Measurements from ENCODE around the gene RAD51B.

RAD51B gene

GRCh38 chr14:68491793-68492192, 672.2 kb downstream of the RAD51B start:
- H3K36me3 ChIP-seq (ENCODE audit: control insufficient read depth in 2 of 2, insufficient read depth in 1 of 2, low read length in 2 of 2), result no peaks in the 10 kb centered on the region
- no peak overlapping the region for H3K27ac ChIP-seq (ENCODE audit: extremely low read depth, low read depth, low read length)
- H3K9me3 ChIP-seq (ENCODE audit: control insufficient read depth, insufficient read depth, low read depth, low read length), result no peaks in the 10 kb centered on the region
- no peaks in the 10 kb centered on the region for H3K4me1 ChIP-seq (ENCODE audit: control insufficient read depth, insufficient read depth, low read length)
- no peak overlapping the region for H3K4me3 ChIP-seq (ENCODE audit: low read depth, low read length)
- ChIA-PET CTCF (no interaction called here), POLR2A (no interaction called here)
- TF ChIP-seq SCRT2 (tag by site-specific recombination; IDR thresholded peaks at IDR 0.05) (peak; percentile 56), ZNF121 (tag by site-specific recombination; IDR thresholded peaks at IDR 0.05) (no peak)

GRCh38 chr14:68492381-68493151, 673.0 kb downstream of the RAD51B start:
- no peak for TF ChIP-seq ZXDB (tag by site-specific recombination; IDR thresholded peaks at IDR 0.05)
- TF ChIP-seq ZBTB7A (tag by site-specific recombination; IDR thresholded peaks at IDR 0.05; ENCODE audit: low read depth), result no peak
- TF ChIP-seq ZNF350 (tag by site-specific recombination; IDR thresholded peaks at IDR 0.05), result no peak
- TF ChIP-seq ZNF311 (tag by site-specific recombination; IDR thresholded peaks at IDR 0.05; ENCODE audit: borderline replicate concordance), result no peak
- TF ChIP-seq ZFHX2 (tag by site-specific recombination; conservative IDR thresholded peaks at IDR 0.05), result no peak
- TF ChIP-seq ZNF121 (tag by site-specific recombination; IDR thresholded peaks at IDR 0.05), result no peak
- no peak for TF ChIP-seq ZNF629 (tag by site-specific recombination; IDR thresholded peaks at IDR 0.05)
- TF ChIP-seq OSR2 (tag by site-specific recombination; IDR thresholded peaks at IDR 0.05), result no peak
- TF ChIP-seq ZNF473 (tag by site-specific recombination; IDR thresholded peaks at IDR 0.05), result no peak
- TF ChIP-seq ZNF837 (tag by site-specific recombination; IDR thresholded peaks at IDR 0.05), result no peak
- TF ChIP-seq MZF1 (tag by site-specific recombination; IDR thresholded peaks at IDR 0.05; ENCODE audit: borderline replicate concordance), result no peak
- CTCF ChIA-PET, result interaction anchor here (0.6 to 0.8 kb wide), 3 partner anchors 9 to 106 kb away, joined by 3 to 5 read pairs (median 3); no protein-coding TSS in a partner anchor
- POLR2A ChIA-PET, result no interaction called here
- no peaks in the 10 kb centered on the region for H3K36me3 ChIP-seq (ENCODE audit: control insufficient read depth in 2 of 2, insufficient read depth in 1 of 2, low read length in 2 of 2)
- H3K4me1 ChIP-seq (ENCODE audit: control insufficient read depth, insufficient read depth, low read length), result no peaks in the 10 kb centered on the region
- no peak overlapping the region for H3K27ac ChIP-seq (ENCODE audit: extremely low read depth, low read depth, low read length)
- no peaks in the 10 kb centered on the region for H3K9me3 ChIP-seq (ENCODE audit: control insufficient read depth, insufficient read depth, low read depth, low read length)
- H3K4me3 ChIP-seq (ENCODE audit: low read depth, low read length), result no peak overlapping the region

GRCh38 chr14:68493152-68493911, 673.8 kb downstream of the RAD51B start:
- POLR2A ChIA-PET, result no interaction called here
- no peak overlapping the region for H3K27ac ChIP-seq (ENCODE audit: extremely low read depth, low read depth, low read length)
- H3K36me3 ChIP-seq (ENCODE audit: control insufficient read depth in 2 of 2, insufficient read depth in 1 of 2, low read length in 2 of 2), result no peaks in the 10 kb centered on the region
- CTCF ChIA-PET, result interaction anchor here (0.7 kb wide), 1 partner anchor 105 kb away, joined by 5 read pairs; no protein-coding TSS in a partner anchor
- H3K4me1 ChIP-seq (ENCODE audit: control insufficient read depth, insufficient read depth, low read length), result no peaks in the 10 kb centered on the region
- H3K4me3 ChIP-seq (ENCODE audit: low read depth, low read length), result no peak overlapping the region
- no peaks in the 10 kb centered on the region for H3K9me3 ChIP-seq (ENCODE audit: control insufficient read depth, insufficient read depth, low read depth, low read length)
- TF ChIP-seq WT1 (tag by site-specific recombination; IDR thresholded peaks at IDR 0.05) (no peak), ZBTB17 (tag by site-specific recombination; IDR thresholded peaks at IDR 0.05) (no peak), PRDM2 (tag by site-specific recombination; IDR thresholded peaks at IDR 0.05; ENCODE audit: borderline replicate concordance) (no peak), AEBP2 (tag by site-specific recombination; IDR thresholded peaks at IDR 0.05; ENCODE audit: borderline replicate concordance) (no peak), ZNF530 (tag by site-specific recombination; IDR thresholded peaks at IDR 0.05; ENCODE audit: low read depth) (no peak), ZNF416 (tag by site-specific recombination; IDR thresholded peaks at IDR 0.05) (no peak)
- TF ChIP-seq, protein P1, sequence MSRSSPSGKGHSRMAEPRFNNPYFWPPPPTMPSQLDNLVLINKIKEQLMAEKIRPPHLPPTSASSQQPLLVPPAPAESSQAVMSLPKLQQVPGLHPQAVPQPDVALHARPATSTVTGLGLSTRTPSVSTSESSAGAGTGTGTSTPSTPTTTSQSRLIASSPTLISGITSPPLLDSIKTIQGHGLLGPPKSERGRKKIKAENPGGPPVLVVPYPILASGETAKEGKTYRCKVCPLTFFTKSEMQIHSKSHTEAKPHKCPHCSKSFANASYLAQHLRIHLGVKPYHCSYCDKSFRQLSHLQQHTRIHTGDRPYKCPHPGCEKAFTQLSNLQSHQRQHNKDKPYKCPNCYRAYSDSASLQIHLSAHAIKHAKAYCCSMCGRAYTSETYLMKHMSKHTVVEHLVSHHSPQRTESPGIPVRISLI (tag by site-specific recombination; IDR thresholded peaks at IDR 0.05), result no peak
- TF ChIP-seq, protein P2, sequence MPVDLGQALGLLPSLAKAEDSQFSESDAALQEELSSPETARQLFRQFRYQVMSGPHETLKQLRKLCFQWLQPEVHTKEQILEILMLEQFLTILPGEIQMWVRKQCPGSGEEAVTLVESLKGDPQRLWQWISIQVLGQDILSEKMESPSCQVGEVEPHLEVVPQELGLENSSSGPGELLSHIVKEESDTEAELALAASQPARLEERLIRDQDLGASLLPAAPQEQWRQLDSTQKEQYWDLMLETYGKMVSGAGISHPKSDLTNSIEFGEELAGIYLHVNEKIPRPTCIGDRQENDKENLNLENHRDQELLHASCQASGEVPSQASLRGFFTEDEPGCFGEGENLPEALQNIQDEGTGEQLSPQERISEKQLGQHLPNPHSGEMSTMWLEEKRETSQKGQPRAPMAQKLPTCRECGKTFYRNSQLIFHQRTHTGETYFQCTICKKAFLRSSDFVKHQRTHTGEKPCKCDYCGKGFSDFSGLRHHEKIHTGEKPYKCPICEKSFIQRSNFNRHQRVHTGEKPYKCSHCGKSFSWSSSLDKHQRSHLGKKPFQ (tag by site-specific recombination; IDR thresholded peaks at IDR 0.05), result no peak

Measured in HEK293 (cell line).